ENCODE measurements around the gene SPATA31E1.
"Not testable (repeated sequence)": the region's sequence is repeated elsewhere in the genome, so short reads cannot be mapped to it uniquely, and the experiment has no call there.

SPATA31E1 gene

GRCh38 chr9:87882627-87883026 lies at the start of gene SPATA31E1:
SPATA31E1 (plus strand) TSS chr9:87882877; CDS start chr9:87882892, 15 bp downstream.
- DNase-seq (ENCODE audit: low read depth) = no peak

DNA sequence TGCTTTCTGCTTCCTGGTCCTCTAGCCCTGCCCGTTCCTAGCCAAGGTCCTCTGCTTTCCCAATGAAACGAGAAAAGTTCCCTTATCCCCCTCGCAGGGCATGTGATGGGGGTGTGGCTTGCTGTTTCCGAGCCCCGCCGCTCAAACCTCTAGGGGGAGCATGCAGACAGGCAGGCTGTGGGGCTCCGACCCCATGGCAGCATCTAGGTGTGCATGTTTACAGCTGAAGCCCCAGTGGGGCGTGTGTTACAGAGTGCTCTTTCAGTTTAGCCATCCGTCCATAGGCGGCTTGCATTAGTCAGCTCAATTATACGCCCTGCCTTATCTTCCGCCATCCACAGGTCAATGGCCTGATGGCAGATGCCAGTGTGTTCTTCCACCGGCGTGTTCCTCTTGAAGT lies 48.3 kb upstream of the SPATA31E1 start:
- DNase-seq (ENCODE audit: low read depth) = no peak

- DNase-seq (ENCODE audit: low read depth) = no peak
Observed at GRCh38 chr9:87836536-87836935, 46.1 kb upstream of the SPATA31E1 start.

GRCh38 chr9:87836951-87837705 lies 45.5 kb upstream of the SPATA31E1 start:
- DNase-seq (ENCODE audit: low read depth) = no peak

DNA sequence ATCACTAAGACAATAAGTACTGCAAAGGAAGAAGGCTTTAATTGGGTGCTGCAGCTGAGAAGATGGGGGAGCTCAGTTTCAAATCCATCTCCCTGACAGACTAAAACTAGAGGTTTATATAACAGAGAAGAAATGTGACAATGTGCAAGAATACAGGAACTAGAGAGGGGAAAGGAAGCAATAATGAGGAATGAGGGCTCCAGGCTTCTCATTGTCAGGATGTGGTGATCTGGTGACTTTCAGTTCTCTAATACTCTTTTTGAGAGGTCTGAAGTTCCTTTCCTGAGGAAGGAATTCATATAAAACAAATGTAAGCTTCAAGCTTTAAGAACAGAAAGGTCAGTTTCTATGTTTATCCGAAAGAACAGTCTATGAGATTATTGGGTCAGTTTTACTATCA lies 42.5 kb upstream of the SPATA31E1 start:
- no peak for DNase-seq (ENCODE audit: low read depth)

- DNase-seq (ENCODE audit: low read depth) = no peak
Observed at GRCh38 chr9:87842878-87843585, 39.6 kb upstream of the SPATA31E1 start.

GRCh38 chr9:87844506-87844905 lies 38.2 kb upstream of the SPATA31E1 start:
- no peak for DNase-seq (ENCODE audit: low read depth)

DNA sequence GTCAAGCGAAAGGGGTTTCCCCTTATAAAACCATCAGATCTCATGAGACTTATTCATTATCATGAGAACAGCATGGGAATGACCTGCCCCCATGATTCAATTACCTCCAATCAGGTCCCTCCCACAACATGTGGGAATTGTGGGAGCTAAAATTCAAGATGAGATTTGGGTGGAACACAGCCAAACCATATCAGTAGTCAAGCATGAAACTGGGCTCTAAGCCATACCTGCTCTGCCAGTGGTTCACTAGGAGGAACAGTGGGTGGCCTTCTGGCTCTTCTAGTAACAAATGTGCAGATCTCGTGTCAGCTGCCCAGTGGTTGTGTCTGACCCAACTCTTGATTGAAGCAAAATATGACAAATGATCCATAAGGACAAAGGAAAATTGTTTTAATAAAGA lies 34.9 kb upstream of the SPATA31E1 start:
- DNase-seq (ENCODE audit: low read depth) = not testable (repeated sequence)

DNA sequence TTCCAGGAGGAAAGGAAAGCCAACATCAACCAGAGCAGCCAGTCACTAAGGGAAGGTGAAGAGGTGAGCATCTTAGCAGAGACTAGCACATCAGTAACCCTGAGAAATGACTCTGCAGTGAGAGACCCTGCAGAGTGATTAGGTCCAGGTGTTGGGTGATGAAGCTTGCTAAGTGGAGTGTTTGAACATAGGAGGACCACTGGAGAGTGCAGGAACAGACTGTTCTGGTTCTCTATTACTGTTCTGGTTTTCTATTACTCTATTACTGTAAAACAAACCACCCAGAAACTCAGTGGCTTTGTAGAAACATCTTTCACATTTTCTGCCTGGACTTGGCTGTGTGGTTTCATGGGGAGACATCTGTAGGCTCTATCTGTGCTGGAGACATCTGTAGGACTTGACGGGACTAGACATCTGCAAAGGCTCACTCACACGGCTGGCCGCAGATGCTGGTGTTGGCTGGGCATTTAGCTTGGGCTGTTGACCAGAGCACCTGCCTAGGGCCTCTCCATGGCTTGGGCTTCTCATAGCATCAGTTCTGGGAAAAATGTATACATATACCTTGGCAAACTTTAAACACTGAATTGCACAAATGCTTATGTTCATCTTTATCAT lies 33.4 kb upstream of the SPATA31E1 start:
- DNase-seq (ENCODE audit: low read depth) = no peak

- DNase-seq (ENCODE audit: low read depth) = no peak
Observed at GRCh38 chr9:87850391-87850790, 32.3 kb upstream of the SPATA31E1 start.

DNA sequence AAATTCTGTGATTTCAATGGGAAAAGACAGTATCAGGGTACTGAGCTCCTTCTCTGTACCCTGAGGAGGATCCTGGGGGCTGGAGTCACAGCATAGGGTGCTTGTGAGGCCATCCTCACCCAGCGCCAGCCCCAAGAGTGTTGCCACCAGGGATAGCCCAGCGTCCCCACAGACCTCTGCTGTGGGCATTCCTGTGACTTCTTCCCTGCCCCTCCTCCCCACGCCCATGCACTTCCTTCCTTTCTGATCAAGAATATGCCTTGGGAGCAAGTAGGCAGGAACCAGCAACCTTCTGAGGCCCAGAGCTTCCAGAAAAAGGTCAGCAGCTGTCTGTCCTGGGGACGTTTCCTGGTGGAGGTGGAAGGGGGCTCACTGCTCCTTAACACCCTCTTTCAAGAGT lies 31.5 kb upstream of the SPATA31E1 start:
- DNase-seq (ENCODE audit: low read depth) = not testable (repeated sequence)

DNA sequence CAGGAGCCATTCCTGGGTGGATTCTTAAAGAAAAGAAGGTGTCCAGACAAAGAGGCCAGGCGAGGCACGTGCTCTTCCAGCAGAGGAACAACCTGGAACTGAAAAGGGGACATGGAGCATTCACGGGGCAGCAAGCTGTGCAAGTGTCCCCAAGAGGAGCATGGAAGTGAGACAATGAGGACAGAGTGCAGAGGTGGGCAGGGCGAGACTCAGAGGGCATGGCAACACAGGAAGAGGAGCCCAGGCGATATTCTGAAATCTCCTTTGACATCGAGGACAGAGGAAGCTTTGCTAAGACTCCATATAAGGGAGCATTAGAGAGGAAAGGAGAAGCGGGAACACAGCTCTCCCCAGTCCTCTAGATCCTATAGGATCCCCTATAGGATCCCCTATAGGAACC lies 29.4 kb upstream of the SPATA31E1 start:
- DNase-seq (ENCODE audit: low read depth) = no peak

DNA sequence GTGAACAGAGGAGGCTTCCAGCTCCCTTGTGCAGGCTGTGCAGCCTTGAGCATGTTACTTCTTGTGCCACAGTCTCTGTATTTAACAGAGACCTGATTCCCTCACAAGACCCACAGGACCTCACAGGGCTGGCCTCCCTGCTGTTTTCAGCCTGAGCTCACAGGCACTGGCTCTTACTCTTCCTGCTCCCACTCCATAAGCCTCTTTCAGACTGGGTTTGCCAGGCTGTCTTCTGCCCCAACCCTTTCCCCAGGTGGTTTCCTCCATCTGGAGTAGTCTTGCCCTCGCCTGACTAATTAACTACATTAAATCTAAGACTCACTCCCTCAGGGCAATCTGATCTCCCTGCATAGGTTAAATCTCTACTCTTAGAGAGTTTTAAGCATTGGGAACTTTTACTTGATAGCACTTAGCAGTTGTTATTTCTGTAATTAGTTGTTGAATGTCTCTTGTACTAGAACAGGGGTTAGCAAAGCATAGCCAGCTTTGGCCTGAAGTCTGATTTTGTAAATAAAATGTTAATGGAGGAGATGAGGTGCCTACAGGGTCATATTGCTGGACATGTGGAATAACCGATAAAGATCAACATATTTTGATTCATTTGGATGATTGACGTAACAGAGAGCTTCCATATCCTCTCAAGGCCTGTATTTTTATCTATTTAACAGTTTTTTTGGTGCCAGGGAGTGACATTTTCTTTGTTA lies 28.6 kb upstream of the SPATA31E1 start:
- no peak for DNase-seq (ENCODE audit: low read depth)

GRCh38 chr9:87854580-87854955 lies 28.1 kb upstream of the SPATA31E1 start:
- no peak for DNase-seq (ENCODE audit: low read depth)

DNA sequence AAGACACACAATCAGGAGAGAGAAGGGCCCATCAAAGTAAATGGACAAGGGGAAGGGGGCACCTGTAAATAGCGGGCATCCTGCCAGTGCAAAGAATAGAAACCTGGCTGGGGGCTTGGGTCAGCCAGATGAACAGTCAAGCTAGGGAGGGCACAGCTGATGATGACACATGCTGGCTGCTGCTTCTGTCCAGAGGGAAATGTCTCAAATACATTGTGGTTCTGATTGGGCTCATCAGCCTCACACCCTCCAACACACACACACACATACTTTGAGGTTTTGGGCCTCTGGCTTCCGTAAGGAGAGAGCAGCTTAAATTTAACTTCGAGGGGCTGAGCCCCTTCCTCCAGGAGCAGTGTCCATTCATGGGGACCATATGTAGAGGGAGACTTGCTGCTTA lies 27.6 kb upstream of the SPATA31E1 start:
- DNase-seq (ENCODE audit: low read depth) = no peak

- no peak for DNase-seq (ENCODE audit: low read depth)
Observed at GRCh38 chr9:87857141-87857947, 25.3 kb upstream of the SPATA31E1 start.

GRCh38 chr9:87857948-87858335 lies 24.7 kb upstream of the SPATA31E1 start:
- no peak for DNase-seq (ENCODE audit: low read depth)

GRCh38 chr9:87859137-87859536 lies 23.5 kb upstream of the SPATA31E1 start:
- no peak for DNase-seq (ENCODE audit: low read depth)

- no peak for DNase-seq (ENCODE audit: low read depth)
Observed at GRCh38 chr9:87859786-87860185, 22.9 kb upstream of the SPATA31E1 start.

DNA sequence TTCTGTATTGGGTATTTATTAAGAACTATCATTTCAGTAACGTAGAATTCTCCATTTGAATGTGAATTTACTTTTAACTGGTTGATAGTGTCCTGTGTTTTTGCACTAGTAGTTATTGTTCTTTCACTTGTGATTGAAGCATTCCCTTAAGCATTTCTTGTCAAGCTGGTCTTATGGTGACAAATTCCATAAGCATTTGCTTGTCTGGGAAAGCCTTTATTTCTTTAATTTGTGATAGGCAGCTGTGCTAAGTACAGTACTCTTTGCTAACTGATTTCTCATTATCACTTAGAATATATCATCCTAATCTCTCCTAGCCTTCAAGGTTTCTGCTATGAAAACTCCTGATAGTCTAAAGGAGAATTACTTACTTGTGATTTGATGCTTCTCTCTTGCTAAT lies 21.3 kb upstream of the SPATA31E1 start:
- no peak for DNase-seq (ENCODE audit: low read depth)

- DNase-seq (ENCODE audit: low read depth) = no peak
Observed at GRCh38 chr9:87862536-87863268, 20.0 kb upstream of the SPATA31E1 start.
